ENCODE data around the gene PSMB1.

The PSMB1 gene

GRCh38 chr6:170555305-170555704, 2.2 kb upstream of the PSMB1 start:
- TF ChIP-seq, protein P1, sequence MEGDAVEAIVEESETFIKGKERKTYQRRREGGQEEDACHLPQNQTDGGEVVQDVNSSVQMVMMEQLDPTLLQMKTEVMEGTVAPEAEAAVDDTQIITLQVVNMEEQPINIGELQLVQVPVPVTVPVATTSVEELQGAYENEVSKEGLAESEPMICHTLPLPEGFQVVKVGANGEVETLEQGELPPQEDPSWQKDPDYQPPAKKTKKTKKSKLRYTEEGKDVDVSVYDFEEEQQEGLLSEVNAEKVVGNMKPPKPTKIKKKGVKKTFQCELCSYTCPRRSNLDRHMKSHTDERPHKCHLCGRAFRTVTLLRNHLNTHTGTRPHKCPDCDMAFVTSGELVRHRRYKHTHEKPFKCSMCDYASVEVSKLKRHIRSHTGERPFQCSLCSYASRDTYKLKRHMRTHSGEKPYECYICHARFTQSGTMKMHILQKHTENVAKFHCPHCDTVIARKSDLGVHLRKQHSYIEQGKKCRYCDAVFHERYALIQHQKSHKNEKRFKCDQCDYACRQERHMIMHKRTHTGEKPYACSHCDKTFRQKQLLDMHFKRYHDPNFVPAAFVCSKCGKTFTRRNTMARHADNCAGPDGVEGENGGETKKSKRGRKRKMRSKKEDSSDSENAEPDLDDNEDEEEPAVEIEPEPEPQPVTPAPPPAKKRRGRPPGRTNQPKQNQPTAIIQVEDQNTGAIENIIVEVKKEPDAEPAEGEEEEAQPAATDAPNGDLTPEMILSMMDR (IDR thresholded peaks at IDR 0.05; ENCODE audit: low read depth, low read length), result no peak
- DNase-seq (ENCODE audit: low read depth, low spot score), result no peak
- in situ Hi-C loops (cut with HindIII; ENCODE audit: low sequenced_read_pairs), result no loop called here
- peak overlapping the region; percentile 95 for H3K4me3 ChIP-seq (ENCODE audit: low read depth, low read length)

DNA sequence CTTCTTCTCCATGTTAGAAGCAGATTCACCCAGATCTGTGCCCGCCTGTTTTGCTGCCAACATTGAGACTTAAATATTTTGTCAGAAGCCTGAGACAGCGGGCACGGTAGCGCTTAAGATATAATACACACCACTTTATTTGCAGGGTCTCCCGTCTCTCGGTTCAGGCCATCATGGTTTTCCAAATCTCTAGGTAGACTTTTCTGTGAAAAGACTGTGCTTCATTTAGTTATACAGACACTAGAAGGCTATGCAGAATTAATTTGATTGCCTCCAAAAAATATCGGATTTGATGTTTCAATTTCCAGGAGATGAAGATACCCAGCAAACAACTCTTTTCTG, 1.7 kb upstream of the PSMB1 start:
- TF ChIP-seq, protein P1 (IDR thresholded peaks at IDR 0.05; ENCODE audit: low read depth, low read length), result no peak
- in situ Hi-C loops (cut with HindIII; ENCODE audit: low sequenced_read_pairs), result no loop called here
- H3K4me3 ChIP-seq (ENCODE audit: low read depth, low read length), result peak overlapping the region; percentile 95
- no peak for DNase-seq (ENCODE audit: low read depth, low spot score)

- peak within 1 kb of the TSS; percentile 95 for H3K4me3 ChIP-seq (ENCODE audit: low read depth, low read length)
- in situ Hi-C loops (cut with HindIII; ENCODE audit: low sequenced_read_pairs), result no loop called here
- DNase-seq (ENCODE audit: low read depth, low spot score), result peak; percentile 99
- TF ChIP-seq, protein P1 (IDR thresholded peaks at IDR 0.05; ENCODE audit: low read depth, low read length), result no peak
Observed at GRCh38 chr6:170554013-170554795, 1.1 kb upstream of the PSMB1 start, which contains the start of gene TBP. TSS of gene TBP (plus strand) at chr6:170554369. CDS start at chr6:170557030, 2,661 bp downstream.

DNA sequence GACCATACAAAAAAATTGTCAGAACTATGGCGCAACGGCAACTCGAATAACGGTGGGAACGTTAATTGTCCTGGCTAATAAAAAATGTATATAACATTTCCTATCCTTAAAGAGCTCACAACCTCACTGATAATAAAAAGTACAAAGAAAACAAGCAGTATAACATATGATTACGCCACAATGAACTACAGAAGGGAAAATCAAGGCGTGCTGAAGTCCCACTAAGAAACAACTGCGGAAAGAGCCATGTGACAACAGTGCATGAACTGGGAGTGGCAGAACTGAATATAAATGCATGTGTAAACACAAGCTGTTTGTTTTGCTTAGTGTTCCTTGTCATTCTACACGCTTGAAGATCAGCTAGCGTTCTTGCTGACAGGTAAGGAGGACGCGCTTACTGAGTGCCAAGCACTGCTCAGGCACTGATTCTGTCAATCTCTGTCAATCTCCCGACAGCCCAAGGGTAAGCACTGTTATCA, 466 bp upstream of the PSMB1 start:
- in situ Hi-C loops (cut with HindIII; ENCODE audit: low sequenced_read_pairs), result no loop called here
- no peak for DNase-seq (ENCODE audit: low read depth, low spot score)
- TF ChIP-seq, protein P1 (IDR thresholded peaks at IDR 0.05; ENCODE audit: low read depth, low read length), result no peak

DNA sequence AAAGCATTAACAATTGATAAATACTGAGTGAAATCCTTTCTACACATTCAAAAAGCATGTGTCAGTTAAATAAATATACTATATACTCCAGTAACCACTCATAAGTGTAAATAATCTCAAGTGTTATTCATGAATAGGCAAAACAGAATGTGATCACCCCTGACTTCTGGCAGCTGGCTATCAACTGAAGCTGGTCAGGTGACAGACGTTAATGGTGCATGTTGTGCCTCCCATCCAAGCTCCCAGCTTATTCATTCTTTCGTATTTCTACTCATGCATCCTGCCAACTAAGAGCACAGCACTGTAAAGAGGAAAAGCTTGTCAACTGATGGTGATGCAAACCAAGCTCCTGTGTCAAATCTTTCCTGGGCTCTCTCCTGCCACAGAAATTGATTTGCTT, 7.7 kb downstream of the PSMB1 start:
- in situ Hi-C loops (cut with HindIII; ENCODE audit: low sequenced_read_pairs), result no loop called here
- H3K4me3 ChIP-seq (ENCODE audit: low read depth, low read length), result no peak overlapping the region
- TF ChIP-seq, protein P1 (IDR thresholded peaks at IDR 0.05; ENCODE audit: low read depth, low read length), result no peak
- peak; percentile 7 for DNase-seq (ENCODE audit: low read depth, low spot score)

More for the DNA sequence above, 466 bp upstream of the PSMB1 start:
- peak overlapping the region; percentile 95 for H3K4me3 ChIP-seq (ENCODE audit: low read depth, low read length)

DNA sequence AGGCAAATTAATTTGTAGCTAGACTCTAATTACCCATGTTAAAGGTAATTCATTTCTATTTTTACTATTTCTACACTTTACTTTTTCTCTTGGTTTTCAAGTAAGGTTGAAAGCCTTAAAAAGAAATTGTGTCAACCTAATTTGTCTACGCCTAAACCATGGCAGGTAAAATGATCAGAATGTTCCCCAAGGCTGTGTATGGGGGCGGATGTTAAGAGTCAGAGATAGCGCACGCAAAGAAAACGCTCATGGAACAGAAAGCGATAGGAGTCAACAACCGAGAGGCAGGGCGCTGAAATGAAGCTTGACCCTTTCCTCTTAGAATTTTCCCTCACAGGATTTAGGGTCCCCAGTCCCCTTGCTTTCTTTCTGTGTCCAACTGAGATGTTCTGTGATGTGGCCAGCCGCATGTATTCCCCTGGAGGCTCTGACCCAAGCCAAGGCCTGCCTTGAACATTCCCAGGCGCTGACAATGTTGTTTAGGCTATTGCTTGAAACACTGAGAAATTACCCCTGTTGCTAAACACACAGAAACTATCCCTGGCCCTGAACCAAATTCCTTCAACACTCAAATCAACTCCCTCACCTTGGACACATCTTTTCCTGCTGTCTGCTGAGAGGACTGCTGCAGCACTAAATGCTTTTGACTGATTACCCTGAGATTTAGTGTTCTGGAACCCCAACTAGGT, 10.9 kb downstream of the PSMB1 start:
- TF ChIP-seq, protein P1 (IDR thresholded peaks at IDR 0.05; ENCODE audit: low read depth, low read length), result no peak
- in situ Hi-C loops (cut with HindIII; ENCODE audit: low sequenced_read_pairs), result no loop called here
- no peak overlapping the region for H3K4me3 ChIP-seq (ENCODE audit: low read depth, low read length)
- peak; percentile 27 for DNase-seq (ENCODE audit: low read depth, low spot score)

Data from astrocyte of the spinal cord (primary cell).